A549 (cell line): ENCODE data around the gene APBB2.

ENCODE experiments used
- CTCF ChIP-seq: fragments of >200 bp; sonication (Bioruptor Twin); formaldehyde crosslinking; IDR thresholded peaks from 3 replicates; pipeline ENCODE4 v1.5.1; 2016
- E2F6 ChIP-seq: IDR thresholded peaks from 2 replicates; pipeline ENCODE4 v1.6.1; 2012; ENCODE audit warnings: low read depth, borderline replicate concordance
- KDM5A ChIP-seq: fragments of 200-600 bp; sonication (generic); IDR thresholded peaks from 2 replicates; pipeline ENCODE4 v1.6.1; 2016; ENCODE audit warnings: antibody characterized with exemption, mild to moderate bottlenecking
- MAX ChIP-seq: IDR thresholded peaks from 2 replicates; pipeline ENCODE4 v1.6.1; 2012
- MYC ChIP-seq: IDR thresholded peaks from 2 replicates; pipeline ENCODE4 v1.6.1; 2012; ENCODE audit warnings: mild to moderate bottlenecking, inconsistent platforms, low read length, improper control_type of control experiment, borderline replicate concordance
- NFE2L2 ChIP-seq: fragments of 150-350 bp; conservative IDR thresholded peaks from 2 replicates; pipeline ENCODE4 v1.6.1; 2014; ENCODE audit warnings: low read length
- PBX3 ChIP-seq: IDR thresholded peaks from 2 replicates; pipeline ENCODE4 v1.6.1; 2012
- RNF2 ChIP-seq: fragments of 200-600 bp; sonication (generic); IDR thresholded peaks from 2 replicates; pipeline ENCODE4 v1.6.1; 2016; ENCODE audit warnings: low read depth, mild to moderate bottlenecking, antibody characterized with exemption, moderate library complexity, borderline replicate concordance

- TF ChIP-seq MYC (no peak), CTCF (no peak), E2F6 (no peak), MAX (no peak), KDM5A (no peak), PBX3 (no peak), NFE2L2 (no peak), RNF2 (no peak)
These were observed 7.0 kb downstream of the APBB2 start for GRCh38 chr4:41207291-41207831.
